HL-60 (cell line): ENCODE data around the gene ZFAND2B.

Experiments used
- DNase-seq, 2 experiments: peaks; one replicate each; pipeline ENCODE4 v3.0.0-alpha.2; 2010 to 2020; ENCODE audit warnings: low read depth in 1 of 2, low spot score in 1 of 2
- H3K27ac ChIP-seq: fragments of 250-450 bp; sonication (Bioruptor Pico); replicated peaks from 2 replicates; pipeline ENCODE4 v1.5.1; 2020; ENCODE audit warnings: mild to moderate bottlenecking, moderate library complexity
- H3K27me3 ChIP-seq: fragments of 250-450 bp; sonication (Bioruptor Pico); 2 replicates; pipeline ENCODE4 v1.5.1; 2021; ENCODE audit warnings: mild to moderate bottlenecking, moderate library complexity; ENCODE audit not compliant: insufficient read depth, poor library complexity, severe bottlenecking
- H3K4me3 ChIP-seq: replicated peaks from 2 replicates; pipeline ENCODE4 v1.5.1; 2011; ENCODE audit warnings: mild to moderate bottlenecking, control low read depth, low read length; ENCODE audit not compliant: insufficient read depth
- GABPA ChIP-seq: IDR thresholded peaks from 2 replicates; pipeline ENCODE4 v1.6.1; 2012; ENCODE audit warnings: low read depth
- POLR2AphosphoS5 ChIP-seq: IDR thresholded peaks from 2 replicates; pipeline ENCODE4 v1.6.1; 2012; ENCODE audit warnings: low read depth
- SPI1 ChIP-seq: IDR thresholded peaks from 2 replicates; pipeline ENCODE4 v1.6.1; 2012; ENCODE audit warnings: low read depth, mild to moderate bottlenecking, borderline replicate concordance
- TF ChIP-seq, protein P1 (sequence below): IDR thresholded peaks from 2 replicates; pipeline ENCODE4 v1.6.1; 2012; ENCODE audit warnings: low read depth; ENCODE audit not compliant: insufficient replicate concordance
- TF ChIP-seq, protein P2 (sequence below): IDR thresholded peaks from one replicate; pipeline ENCODE4 v1.5.1; 2011; ENCODE audit warnings: low read length, control low read depth, inconsistent platforms; ENCODE audit not compliant: insufficient read depth

The ZFAND2B gene

DNA sequence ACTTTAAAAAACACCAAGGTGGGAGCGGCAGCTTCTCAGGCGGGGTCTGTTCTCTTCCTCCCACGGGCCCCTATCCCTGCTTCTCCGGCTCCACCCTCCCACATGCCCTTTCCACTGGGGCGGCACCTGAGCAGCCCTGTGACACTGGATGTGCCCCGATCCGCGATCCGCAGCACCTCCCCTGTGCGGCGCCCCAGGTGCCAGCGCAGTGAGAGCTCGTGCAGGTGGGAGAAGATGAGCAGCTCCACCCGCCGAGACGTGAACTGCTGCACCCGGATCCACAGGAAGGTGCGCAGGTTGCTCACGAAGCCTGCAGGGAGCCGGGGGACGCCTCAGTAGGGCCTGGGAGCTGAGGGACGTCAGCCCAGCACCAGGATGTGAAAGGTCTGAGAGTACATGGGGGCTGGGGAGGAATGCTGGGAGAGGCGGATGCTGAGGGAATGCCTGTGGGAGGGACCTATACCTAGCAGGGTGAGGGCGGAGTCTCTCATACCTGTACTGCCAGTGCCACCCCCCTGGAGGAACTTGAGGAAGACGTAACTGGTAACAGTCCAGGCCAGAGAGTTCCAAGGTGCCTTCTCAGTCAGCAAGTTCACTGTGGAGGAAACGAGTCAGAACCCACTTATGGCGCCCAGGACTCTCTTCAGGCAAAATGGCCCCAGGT lies 9.4 kb downstream of the ZFAND2B start:
- TF ChIP-seq GABPA (no peak), POLR2AphosphoS5 (no peak)
- TF ChIP-seq, protein P1, sequence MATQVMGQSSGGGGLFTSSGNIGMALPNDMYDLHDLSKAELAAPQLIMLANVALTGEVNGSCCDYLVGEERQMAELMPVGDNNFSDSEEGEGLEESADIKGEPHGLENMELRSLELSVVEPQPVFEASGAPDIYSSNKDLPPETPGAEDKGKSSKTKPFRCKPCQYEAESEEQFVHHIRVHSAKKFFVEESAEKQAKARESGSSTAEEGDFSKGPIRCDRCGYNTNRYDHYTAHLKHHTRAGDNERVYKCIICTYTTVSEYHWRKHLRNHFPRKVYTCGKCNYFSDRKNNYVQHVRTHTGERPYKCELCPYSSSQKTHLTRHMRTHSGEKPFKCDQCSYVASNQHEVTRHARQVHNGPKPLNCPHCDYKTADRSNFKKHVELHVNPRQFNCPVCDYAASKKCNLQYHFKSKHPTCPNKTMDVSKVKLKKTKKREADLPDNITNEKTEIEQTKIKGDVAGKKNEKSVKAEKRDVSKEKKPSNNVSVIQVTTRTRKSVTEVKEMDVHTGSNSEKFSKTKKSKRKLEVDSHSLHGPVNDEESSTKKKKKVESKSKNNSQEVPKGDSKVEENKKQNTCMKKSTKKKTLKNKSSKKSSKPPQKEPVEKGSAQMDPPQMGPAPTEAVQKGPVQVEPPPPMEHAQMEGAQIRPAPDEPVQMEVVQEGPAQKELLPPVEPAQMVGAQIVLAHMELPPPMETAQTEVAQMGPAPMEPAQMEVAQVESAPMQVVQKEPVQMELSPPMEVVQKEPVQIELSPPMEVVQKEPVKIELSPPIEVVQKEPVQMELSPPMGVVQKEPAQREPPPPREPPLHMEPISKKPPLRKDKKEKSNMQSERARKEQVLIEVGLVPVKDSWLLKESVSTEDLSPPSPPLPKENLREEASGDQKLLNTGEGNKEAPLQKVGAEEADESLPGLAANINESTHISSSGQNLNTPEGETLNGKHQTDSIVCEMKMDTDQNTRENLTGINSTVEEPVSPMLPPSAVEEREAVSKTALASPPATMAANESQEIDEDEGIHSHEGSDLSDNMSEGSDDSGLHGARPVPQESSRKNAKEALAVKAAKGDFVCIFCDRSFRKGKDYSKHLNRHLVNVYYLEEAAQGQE = no peak
- TF ChIP-seq, protein P2, sequence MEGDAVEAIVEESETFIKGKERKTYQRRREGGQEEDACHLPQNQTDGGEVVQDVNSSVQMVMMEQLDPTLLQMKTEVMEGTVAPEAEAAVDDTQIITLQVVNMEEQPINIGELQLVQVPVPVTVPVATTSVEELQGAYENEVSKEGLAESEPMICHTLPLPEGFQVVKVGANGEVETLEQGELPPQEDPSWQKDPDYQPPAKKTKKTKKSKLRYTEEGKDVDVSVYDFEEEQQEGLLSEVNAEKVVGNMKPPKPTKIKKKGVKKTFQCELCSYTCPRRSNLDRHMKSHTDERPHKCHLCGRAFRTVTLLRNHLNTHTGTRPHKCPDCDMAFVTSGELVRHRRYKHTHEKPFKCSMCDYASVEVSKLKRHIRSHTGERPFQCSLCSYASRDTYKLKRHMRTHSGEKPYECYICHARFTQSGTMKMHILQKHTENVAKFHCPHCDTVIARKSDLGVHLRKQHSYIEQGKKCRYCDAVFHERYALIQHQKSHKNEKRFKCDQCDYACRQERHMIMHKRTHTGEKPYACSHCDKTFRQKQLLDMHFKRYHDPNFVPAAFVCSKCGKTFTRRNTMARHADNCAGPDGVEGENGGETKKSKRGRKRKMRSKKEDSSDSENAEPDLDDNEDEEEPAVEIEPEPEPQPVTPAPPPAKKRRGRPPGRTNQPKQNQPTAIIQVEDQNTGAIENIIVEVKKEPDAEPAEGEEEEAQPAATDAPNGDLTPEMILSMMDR = no peak
- Histone ChIP-seq H3K4me3 (no peak overlapping the region), H3K27me3 (peaks cover 2% of the 10 kb centered on the region), H3K27ac (no peak overlapping the region)
- no peak for DNase-seq

DNA sequence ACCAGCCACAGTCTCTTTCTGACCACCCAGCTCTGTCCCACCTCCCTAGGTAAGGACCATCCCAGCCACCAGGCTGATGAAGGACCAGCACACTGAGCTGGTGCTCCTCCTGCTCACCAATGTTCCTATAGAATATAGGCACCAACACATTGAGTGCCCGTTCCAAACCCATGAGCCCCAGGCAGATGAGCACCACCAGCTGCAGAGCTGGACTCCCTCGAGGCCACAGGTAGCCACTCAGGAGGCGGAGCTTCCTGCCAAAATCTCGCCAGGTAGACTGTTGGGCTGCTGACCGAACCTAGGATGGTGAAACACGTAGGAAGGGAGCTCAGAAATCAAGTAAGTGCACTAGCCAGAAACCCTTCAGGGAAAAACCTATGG lies 9.9 kb downstream of the ZFAND2B start:
- no peak for TF ChIP-seq SPI1
- TF ChIP-seq, protein P1 = no peak
- TF ChIP-seq POLR2AphosphoS5 = no peak
- no peak for TF ChIP-seq GABPA
- TF ChIP-seq, protein P2 = no peak
- Histone ChIP-seq H3K27me3 (peaks cover 2% of the 10 kb centered on the region), H3K4me3 (no peak overlapping the region), H3K27ac (no peak overlapping the region)
- no peak for DNase-seq

DNA sequence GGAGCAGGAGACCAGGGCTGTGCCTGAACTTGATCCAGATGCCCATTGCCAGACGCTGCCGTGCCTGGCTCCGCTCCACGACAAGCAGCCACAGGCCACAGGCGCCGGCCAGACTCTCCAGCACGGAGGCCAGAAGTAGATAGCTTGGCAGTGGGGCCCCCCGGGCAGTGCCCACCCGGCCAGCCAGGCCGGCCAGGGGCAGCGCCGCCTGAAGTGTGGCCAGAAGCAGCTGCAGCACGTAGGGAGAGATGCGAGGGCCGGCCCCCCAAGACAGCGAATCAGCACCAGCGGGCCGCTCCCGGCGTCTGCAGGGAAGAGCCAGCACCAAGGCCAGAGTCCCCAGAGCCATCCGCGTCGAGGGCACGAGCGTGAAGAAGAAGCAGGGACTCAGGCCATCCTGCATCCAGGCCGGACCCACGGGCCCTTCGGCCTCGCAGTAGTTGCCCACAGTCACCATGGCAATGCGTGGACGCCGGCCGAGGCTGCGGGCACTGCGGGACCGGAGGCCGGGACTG lies 11.7 kb downstream of the ZFAND2B start:
- peaks cover 2% of the 10 kb centered on the region for H3K27me3 ChIP-seq
- H3K4me3 ChIP-seq = no peak overlapping the region
- no peak overlapping the region for H3K27ac ChIP-seq
- no peak for DNase-seq
- no peak for TF ChIP-seq GABPA
- TF ChIP-seq, protein P1 = peak; percentile 86
